NT2/D1 (cell line): ENCODE measurements around the gene MYBPC3.

Experiments
- SUZ12 ChIP-seq: IDR thresholded peaks from 2 replicates; pipeline ENCODE4 v1.6.1; 2011; ENCODE audit not compliant: insufficient read length, insufficient read depth; ENCODE audit errors: extremely low read depth
- YY1 ChIP-seq: IDR thresholded peaks from 2 replicates; pipeline ENCODE4 v1.6.1; 2011; ENCODE audit not compliant: insufficient read length, insufficient read depth
- ZNF274 ChIP-seq: IDR thresholded peaks from 2 replicates; pipeline ENCODE4 v1.6.1; 2011; ENCODE audit warnings: mild to moderate bottlenecking, low read depth, low read length

- no peak for TF ChIP-seq ZNF274
- TF ChIP-seq YY1: no peak
- TF ChIP-seq SUZ12: no peak
Observed at GRCh38 chr11:47388697-47389576, 36.4 kb upstream of the MYBPC3 start.
